ENCODE data around the gene CSNK1E.
A peak's percentile ranks its signal among the peaks of the same experiment; 100 is the strongest.

Gene CSNK1E

DNA sequence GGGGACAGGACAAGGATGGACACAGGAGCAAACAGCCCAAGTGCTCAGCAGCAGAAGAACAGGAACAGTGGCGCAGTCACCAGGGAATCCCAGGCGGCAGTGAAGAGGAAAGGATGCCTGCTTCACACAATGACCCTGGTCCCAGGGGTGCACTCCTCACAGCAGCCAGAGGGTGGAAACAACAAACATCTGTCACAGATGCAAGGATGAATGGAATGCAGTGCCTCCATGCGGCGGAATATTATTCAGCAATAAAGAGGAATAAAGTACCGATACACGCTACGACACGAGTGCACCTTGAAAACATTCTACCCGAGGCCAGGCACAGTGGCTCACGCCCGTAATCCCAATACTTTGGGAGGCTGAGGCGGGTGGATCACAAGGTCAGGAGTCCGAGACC lies 12.7 kb downstream of the CSNK1E start:
- Mint-ChIP-seq H3K27ac (peak overlapping the region; percentile 22), H3K27me3 (no peaks in the 10 kb centered on the region), H3K4me3 (no peak overlapping the region), H3K9me3 (no peaks in the 10 kb centered on the region), H3K36me3 (ENCODE audit: low read depth) (peaks cover 76% of the 10 kb centered on the region), H3K4me1 (ENCODE audit: low read depth) (peaks cover 40% of the 10 kb centered on the region)
- DNase-seq = no peak

GRCh38 chr22:38303974-38304373 lies 13.3 kb downstream of the CSNK1E start:
- peaks cover 38% of the 10 kb centered on the region for H3K4me1 Mint-ChIP-seq (ENCODE audit: low read depth)
- H3K4me3 Mint-ChIP-seq = no peak overlapping the region
- peak overlapping the region; percentile 33 for H3K27ac Mint-ChIP-seq
- DNase-seq = no peak
- H3K27me3 Mint-ChIP-seq = no peaks in the 10 kb centered on the region
- H3K36me3 Mint-ChIP-seq (ENCODE audit: low read depth) = peaks cover 77% of the 10 kb centered on the region
- H3K9me3 Mint-ChIP-seq = no peaks in the 10 kb centered on the region

- H3K4me3 Mint-ChIP-seq = no peak overlapping the region
- H3K4me1 Mint-ChIP-seq (ENCODE audit: low read depth) = peaks cover 29% of the 10 kb centered on the region
- H3K36me3 Mint-ChIP-seq (ENCODE audit: low read depth) = peaks cover 74% of the 10 kb centered on the region
- H3K9me3 Mint-ChIP-seq = no peaks in the 10 kb centered on the region
- DNase-seq = no peak
- no peak overlapping the region for H3K27ac Mint-ChIP-seq
- H3K27me3 Mint-ChIP-seq = no peaks in the 10 kb centered on the region
These were observed 14.3 kb downstream of the CSNK1E start for GRCh38 chr22:38302906-38303305.

GRCh38 chr22:38300946-38301345 lies 16.3 kb downstream of the CSNK1E start:
- peaks cover 90% of the 10 kb centered on the region for H3K36me3 Mint-ChIP-seq (ENCODE audit: low read depth)
- no peak overlapping the region for H3K27ac Mint-ChIP-seq
- DNase-seq = no peak
- H3K27me3 Mint-ChIP-seq = no peaks in the 10 kb centered on the region
- no peak overlapping the region for H3K4me3 Mint-ChIP-seq
- no peaks in the 10 kb centered on the region for H3K9me3 Mint-ChIP-seq
- peaks cover 20% of the 10 kb centered on the region for H3K4me1 Mint-ChIP-seq (ENCODE audit: low read depth)

GRCh38 chr22:38300197-38300945 lies 16.9 kb downstream of the CSNK1E start:
- peaks cover 14% of the 10 kb centered on the region for H3K4me1 Mint-ChIP-seq (ENCODE audit: low read depth)
- H3K27me3 Mint-ChIP-seq = no peaks in the 10 kb centered on the region
- H3K36me3 Mint-ChIP-seq (ENCODE audit: low read depth) = peaks cover 92% of the 10 kb centered on the region
- no peaks in the 10 kb centered on the region for H3K9me3 Mint-ChIP-seq
- DNase-seq = no peak
- H3K27ac Mint-ChIP-seq = no peak overlapping the region
- no peak overlapping the region for H3K4me3 Mint-ChIP-seq

- no peak for DNase-seq
- H3K27me3 Mint-ChIP-seq = no peaks in the 10 kb centered on the region
- H3K9me3 Mint-ChIP-seq = no peaks in the 10 kb centered on the region
- peaks cover 10% of the 10 kb centered on the region for H3K4me1 Mint-ChIP-seq (ENCODE audit: low read depth)
- H3K27ac Mint-ChIP-seq = no peak overlapping the region
- H3K36me3 Mint-ChIP-seq (ENCODE audit: low read depth) = peaks cover 96% of the 10 kb centered on the region
- H3K4me3 Mint-ChIP-seq = no peak overlapping the region
These were observed 17.5 kb downstream of the CSNK1E start for GRCh38 chr22:38299770-38300102.

- Mint-ChIP-seq H3K4me3 (no peak overlapping the region), H3K27me3 (no peaks in the 10 kb centered on the region), H3K4me1 (ENCODE audit: low read depth) (no peaks in the 10 kb centered on the region), H3K9me3 (no peaks in the 10 kb centered on the region), H3K27ac (no peak overlapping the region), H3K36me3 (ENCODE audit: low read depth) (peaks cover 93% of the 10 kb centered on the region)
- peak; percentile 67 for DNase-seq
These were observed 18.8 kb downstream of the CSNK1E start for GRCh38 chr22:38298312-38299005.

DNA sequence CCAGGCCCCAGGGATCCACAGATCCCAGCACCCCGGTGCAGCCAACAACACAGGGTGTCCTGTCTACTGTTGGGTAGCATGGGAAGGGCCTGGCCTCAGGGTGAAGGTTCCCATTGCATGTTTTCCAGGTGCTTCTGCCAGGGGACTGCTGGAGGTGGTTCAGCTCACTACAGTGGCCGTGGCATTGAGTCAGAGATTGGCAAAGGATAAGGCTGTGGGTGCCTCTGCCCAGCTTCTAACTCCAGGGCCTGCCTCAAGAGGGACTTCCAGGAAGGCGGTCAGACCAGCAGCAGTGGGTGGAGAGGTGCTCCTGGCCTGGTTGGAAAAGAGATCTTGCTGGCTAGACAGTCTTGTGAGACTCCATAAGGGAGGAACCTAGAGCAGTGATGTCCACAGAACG lies 20.9 kb downstream of the CSNK1E start:
- no peak for DNase-seq
- H3K9me3 Mint-ChIP-seq = no peaks in the 10 kb centered on the region
- H3K27me3 Mint-ChIP-seq = no peaks in the 10 kb centered on the region
- H3K4me1 Mint-ChIP-seq (ENCODE audit: low read depth) = no peaks in the 10 kb centered on the region
- H3K4me3 Mint-ChIP-seq = no peak overlapping the region
- H3K36me3 Mint-ChIP-seq (ENCODE audit: low read depth) = peaks cover 93% of the 10 kb centered on the region
- H3K27ac Mint-ChIP-seq = no peak overlapping the region

DNA sequence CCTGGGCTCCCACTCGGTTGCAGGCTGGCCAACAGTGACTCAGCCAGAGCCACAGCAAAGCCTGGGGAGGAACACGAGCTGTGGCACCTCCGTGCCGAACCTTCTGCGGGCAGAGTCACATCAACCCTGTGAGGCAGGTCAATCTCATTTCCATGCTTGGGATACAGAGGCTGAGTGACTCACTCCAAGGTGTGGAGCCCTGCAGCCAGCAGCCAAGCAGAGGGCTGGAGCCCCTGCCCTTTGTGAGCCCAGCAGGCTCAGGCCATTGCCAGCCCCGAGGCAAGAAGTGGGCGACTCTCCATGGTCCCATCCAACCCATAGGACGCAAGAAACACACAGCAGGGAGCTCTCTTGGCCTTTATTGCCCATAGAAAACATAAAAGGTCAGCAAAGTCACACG lies 21.4 kb downstream of the CSNK1E start:
- H3K27ac Mint-ChIP-seq = no peak overlapping the region
- no peak for DNase-seq
- no peaks in the 10 kb centered on the region for H3K4me1 Mint-ChIP-seq (ENCODE audit: low read depth)
- no peaks in the 10 kb centered on the region for H3K9me3 Mint-ChIP-seq
- H3K4me3 Mint-ChIP-seq = no peak overlapping the region
- H3K36me3 Mint-ChIP-seq (ENCODE audit: low read depth) = peaks cover 92% of the 10 kb centered on the region
- H3K27me3 Mint-ChIP-seq = no peaks in the 10 kb centered on the region

DNA sequence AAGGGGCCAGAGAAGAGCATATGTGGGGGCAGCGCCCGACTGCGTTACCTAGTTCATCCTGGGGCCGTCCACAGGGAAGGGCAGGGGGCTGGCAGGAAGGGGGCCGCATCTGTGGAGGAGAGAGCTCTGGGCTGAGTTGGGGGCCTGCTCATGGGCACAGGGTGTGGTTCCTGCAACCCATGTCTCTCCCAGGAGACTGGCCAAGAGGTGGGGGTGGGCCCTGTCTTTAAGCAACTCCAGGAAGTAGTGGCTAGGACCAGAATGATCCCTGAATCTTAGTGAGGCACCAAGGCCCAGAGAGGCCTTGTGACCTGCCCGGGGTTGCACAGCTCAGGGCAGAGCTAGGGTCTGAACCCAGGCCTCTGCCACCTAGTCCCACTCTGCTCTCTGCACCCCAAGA lies 21.9 kb downstream of the CSNK1E start:
- H3K9me3 Mint-ChIP-seq = no peaks in the 10 kb centered on the region
- DNase-seq = no peak
- H3K36me3 Mint-ChIP-seq (ENCODE audit: low read depth) = peaks cover 92% of the 10 kb centered on the region
- no peaks in the 10 kb centered on the region for H3K4me1 Mint-ChIP-seq (ENCODE audit: low read depth)
- no peak overlapping the region for H3K4me3 Mint-ChIP-seq
- no peaks in the 10 kb centered on the region for H3K27me3 Mint-ChIP-seq
- H3K27ac Mint-ChIP-seq = no peak overlapping the region

GRCh38 chr22:38294193-38294592 lies 23.0 kb downstream of the CSNK1E start:
- Mint-ChIP-seq H3K27ac (no peak overlapping the region), H3K36me3 (ENCODE audit: low read depth) (peaks cover 90% of the 10 kb centered on the region), H3K27me3 (no peaks in the 10 kb centered on the region), H3K4me3 (no peak overlapping the region), H3K4me1 (ENCODE audit: low read depth) (no peaks in the 10 kb centered on the region), H3K9me3 (no peaks in the 10 kb centered on the region)
- no peak for DNase-seq

GRCh38 chr22:38292694-38293093 lies 24.5 kb downstream of the CSNK1E start:
- no peak overlapping the region for H3K27ac Mint-ChIP-seq
- H3K4me3 Mint-ChIP-seq = no peak overlapping the region
- H3K27me3 Mint-ChIP-seq = no peaks in the 10 kb centered on the region
- no peak for DNase-seq
- H3K36me3 Mint-ChIP-seq (ENCODE audit: low read depth) = peaks cover 83% of the 10 kb centered on the region
- no peaks in the 10 kb centered on the region for H3K4me1 Mint-ChIP-seq (ENCODE audit: low read depth)
- no peaks in the 10 kb centered on the region for H3K9me3 Mint-ChIP-seq

DNA sequence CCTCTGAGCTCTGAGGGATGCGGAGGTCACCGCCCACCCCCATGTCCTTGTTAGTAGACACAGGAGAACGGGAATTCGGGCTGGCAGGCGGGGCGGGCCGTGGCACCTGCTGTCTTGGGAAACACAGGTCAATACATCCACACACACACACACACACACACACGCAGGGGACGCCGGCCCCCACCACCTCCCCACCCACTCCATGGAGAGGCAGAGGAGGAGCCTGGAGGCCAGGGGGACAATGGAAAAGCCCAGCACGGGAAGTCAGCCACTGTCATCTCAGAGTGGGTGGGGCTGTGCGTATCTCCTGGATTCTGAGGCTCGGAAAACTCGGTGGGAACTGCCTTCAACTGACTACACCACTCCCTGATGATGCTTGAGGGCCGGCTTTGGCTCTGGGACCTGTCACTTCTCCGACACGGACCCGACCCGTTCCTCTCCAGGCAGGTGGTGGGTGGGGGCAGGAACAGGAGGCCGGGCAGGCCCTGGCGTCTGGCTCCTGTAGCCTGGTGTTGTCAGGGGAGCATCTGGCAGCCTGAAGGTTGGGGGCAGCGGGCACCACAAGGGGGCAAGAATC lies 25.9 kb downstream of the CSNK1E start:
- Mint-ChIP-seq H3K4me1 (ENCODE audit: low read depth) (no peaks in the 10 kb centered on the region), H3K36me3 (ENCODE audit: low read depth) (peaks cover 69% of the 10 kb centered on the region), H3K27me3 (no peaks in the 10 kb centered on the region), H3K27ac (peak overlapping the region; percentile 44), H3K9me3 (no peaks in the 10 kb centered on the region), H3K4me3 (no peak overlapping the region)
- DNase-seq = no peak

- Mint-ChIP-seq H3K4me3 (no peak overlapping the region), H3K27ac (no peak overlapping the region), H3K9me3 (no peaks in the 10 kb centered on the region), H3K4me1 (ENCODE audit: low read depth) (no peaks in the 10 kb centered on the region), H3K27me3 (no peaks in the 10 kb centered on the region), H3K36me3 (ENCODE audit: low read depth) (peaks cover 59% of the 10 kb centered on the region)
- no peak for DNase-seq
These were observed 26.9 kb downstream of the CSNK1E start for GRCh38 chr22:38290347-38290746.

DNA sequence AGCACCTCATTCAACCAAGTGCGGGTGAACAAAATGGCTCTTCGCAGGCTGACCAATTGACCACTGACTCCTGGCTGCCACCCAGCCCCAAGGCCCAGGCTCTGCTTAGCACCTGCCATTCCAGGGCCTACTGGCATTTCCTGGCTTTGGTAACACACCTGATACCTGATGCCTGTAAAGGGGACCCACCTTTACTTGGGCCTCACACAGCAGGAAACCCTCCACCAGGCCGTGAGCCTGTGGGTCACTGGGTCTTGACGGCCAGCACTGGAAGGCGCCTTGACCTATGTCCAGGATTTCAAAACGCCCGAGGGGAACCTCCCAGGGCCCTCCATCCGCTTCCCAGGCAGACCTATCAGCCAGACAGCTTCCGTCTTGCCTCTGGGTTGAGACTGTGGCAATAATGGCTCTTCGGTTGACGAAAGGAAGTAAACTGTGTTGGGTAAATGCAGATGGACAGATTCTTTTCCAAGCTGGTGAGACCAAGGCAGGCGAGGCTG lies 27.6 kb downstream of the CSNK1E start:
- H3K4me1 Mint-ChIP-seq (ENCODE audit: low read depth) = no peaks in the 10 kb centered on the region
- no peak overlapping the region for H3K27ac Mint-ChIP-seq
- no peaks in the 10 kb centered on the region for H3K9me3 Mint-ChIP-seq
- no peak overlapping the region for H3K4me3 Mint-ChIP-seq
- no peak for DNase-seq
- no peaks in the 10 kb centered on the region for H3K27me3 Mint-ChIP-seq
- H3K36me3 Mint-ChIP-seq (ENCODE audit: low read depth) = peaks cover 52% of the 10 kb centered on the region

All from activated T-cell treated with anti-CD3 and anti-CD28 coated beads, Interleukin-2, amount 50 U/mL, for 24 hours (primary cell).